ENCODE data around the gene GOLM1.
"Not testable (repeated sequence)": the region's sequence is repeated elsewhere in the genome, so short reads cannot be mapped to it uniquely, and the experiment has no call there.

The GOLM1 gene, protein sequence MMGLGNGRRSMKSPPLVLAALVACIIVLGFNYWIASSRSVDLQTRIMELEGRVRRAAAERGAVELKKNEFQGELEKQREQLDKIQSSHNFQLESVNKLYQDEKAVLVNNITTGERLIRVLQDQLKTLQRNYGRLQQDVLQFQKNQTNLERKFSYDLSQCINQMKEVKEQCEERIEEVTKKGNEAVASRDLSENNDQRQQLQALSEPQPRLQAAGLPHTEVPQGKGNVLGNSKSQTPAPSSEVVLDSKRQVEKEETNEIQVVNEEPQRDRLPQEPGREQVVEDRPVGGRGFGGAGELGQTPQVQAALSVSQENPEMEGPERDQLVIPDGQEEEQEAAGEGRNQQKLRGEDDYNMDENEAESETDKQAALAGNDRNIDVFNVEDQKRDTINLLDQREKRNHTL

DNA sequence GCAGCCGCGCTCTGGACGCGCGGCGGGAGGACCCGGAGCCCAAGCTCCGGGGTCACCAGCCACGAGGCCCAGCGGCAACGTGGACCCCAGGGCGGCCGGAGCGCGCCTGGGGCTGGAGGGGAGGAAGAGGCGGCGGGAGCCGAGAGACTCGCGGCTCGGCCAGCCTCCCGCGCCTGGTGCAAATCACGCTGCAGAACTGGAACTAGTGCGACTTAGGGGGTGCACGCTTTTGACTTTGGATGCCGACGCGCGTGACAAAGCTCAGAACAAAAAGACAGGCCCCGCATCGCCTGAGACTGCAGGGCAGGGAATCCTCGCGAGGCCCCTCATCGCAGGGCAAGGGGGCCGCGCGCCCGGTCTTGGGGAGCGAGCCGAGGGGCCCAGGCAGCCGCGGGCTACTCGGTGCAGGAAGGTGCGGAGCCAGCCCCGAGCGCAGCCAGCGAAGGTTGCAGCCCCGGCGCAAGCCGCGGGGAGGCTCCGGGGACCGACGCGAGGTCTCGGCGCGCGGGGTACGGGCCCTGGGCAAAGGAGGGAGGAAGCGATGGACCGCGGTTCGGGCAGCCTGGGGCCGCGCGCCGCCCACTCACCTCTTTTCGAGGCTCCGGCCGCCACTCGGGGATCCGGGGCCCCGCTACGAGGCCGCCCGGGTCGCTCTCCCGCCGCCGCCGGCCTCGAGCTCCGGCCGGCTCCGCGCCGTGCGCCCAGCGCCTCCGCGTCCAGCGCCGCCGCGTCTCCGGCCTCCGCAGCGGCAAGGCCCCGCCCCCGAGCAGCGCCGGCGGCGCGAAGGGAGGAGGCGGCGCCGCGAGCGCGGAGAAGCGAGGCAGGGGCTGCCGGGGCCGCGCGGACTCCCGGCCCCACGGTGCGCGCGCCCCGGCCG lies at the start of gene GOLM1:
Gene GOLM1, minus strand, starts transcription at position 735 of the 877 bp plus-strand sequence. CDS start 20,238 bp downstream, outside the sequence.
- TF ChIP-seq, protein P1, sequence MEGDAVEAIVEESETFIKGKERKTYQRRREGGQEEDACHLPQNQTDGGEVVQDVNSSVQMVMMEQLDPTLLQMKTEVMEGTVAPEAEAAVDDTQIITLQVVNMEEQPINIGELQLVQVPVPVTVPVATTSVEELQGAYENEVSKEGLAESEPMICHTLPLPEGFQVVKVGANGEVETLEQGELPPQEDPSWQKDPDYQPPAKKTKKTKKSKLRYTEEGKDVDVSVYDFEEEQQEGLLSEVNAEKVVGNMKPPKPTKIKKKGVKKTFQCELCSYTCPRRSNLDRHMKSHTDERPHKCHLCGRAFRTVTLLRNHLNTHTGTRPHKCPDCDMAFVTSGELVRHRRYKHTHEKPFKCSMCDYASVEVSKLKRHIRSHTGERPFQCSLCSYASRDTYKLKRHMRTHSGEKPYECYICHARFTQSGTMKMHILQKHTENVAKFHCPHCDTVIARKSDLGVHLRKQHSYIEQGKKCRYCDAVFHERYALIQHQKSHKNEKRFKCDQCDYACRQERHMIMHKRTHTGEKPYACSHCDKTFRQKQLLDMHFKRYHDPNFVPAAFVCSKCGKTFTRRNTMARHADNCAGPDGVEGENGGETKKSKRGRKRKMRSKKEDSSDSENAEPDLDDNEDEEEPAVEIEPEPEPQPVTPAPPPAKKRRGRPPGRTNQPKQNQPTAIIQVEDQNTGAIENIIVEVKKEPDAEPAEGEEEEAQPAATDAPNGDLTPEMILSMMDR (conservative IDR thresholded peaks at IDR 0.05; ENCODE audit: low read depth, low read length): no peak
- peak within 1 kb of the TSS; percentile 66 for H3K4me3 ChIP-seq (ENCODE audit: low read length)
- DNase-seq (ENCODE audit: low read depth): no peak

DNA sequence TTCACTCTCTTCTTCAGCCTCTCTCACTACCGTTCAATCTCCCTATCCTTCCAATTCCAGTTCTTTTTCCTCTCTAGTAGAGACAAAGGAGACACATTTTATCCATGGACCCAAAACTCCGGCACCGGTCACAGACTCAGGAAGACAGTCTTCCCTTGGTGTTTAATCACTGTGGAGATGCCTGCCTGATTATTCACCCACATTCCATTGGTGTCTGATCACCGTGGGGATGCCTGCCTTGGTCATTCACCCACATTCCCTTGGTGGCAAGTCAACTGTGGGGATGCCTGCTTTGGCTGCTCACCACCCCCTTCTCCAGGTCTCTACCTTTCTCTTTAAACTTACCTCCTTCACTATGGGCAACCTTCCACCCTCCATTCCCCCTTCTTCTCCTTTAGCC lies 47.3 kb upstream of the GOLM1 start:
- not testable (repeated sequence) for H3K4me3 ChIP-seq (ENCODE audit: low read length); DNase-seq (ENCODE audit: low read depth)

DNA sequence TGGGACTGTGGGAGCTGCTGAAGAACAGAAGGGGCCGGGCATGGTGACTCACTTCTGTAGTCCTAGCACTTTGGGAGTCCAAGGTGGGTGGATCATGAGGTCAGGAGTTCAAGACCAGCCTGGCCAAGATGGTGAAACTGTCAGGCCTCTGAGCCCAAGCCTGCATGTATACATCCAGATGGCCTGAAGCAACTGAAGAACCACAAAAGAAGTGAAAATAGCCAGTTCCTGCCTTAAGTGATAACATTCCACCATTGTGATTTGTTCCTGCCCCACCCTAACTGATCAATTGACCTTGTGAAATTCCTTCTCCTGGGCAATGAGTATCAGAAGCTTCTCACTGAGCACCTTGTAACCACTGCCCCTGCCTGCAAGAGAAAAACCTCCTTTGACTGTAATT lies 46.6 kb upstream of the GOLM1 start:
- H3K4me3 ChIP-seq (ENCODE audit: low read length): not testable (repeated sequence)

DNA sequence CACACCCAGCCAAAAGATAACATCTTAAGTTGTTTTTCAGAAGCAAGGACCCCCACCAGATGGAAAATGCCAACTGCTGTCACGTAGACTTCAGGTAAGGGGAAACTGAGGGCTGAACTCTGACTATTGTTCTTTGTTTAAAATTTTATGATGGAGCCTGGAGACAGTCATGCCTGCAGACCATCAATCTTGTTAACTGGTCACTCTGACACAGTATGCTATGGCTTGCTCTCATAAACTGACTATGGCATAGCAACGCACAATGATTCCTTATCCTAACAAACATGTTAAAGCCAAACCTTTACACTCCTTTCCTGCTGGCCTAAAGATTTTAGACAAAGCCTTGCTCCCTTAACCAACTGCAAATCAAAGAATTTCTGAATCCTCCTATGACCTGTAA lies 43.6 kb upstream of the GOLM1 start:
- H3K4me3 ChIP-seq (ENCODE audit: low read length): no peak overlapping the region
- no peak for DNase-seq (ENCODE audit: low read depth)
- TF ChIP-seq, protein P1 (conservative IDR thresholded peaks at IDR 0.05; ENCODE audit: low read depth, low read length): no peak

More for the DNA sequence above, 46.6 kb upstream of the GOLM1 start:
- not testable (repeated sequence) for DNase-seq (ENCODE audit: low read depth)

DNA sequence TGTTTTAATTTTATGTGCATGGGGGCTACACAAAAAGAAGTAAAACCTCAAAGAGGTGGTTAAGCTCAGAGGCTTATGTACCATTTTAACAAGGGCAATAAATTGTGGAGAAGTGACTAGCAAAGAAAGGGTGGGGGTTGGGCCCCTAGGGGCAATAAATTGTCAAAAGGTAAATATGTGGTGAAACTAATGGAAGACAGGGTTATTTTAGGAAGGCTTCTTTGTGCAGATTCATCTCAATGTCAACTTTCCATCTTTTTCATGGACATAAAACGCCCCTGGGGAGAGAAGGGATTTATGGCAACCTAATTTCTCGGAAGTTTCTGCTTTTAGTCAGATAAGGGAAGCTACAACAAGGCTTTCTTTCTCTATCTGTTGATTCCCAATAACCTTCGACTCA lies 42.5 kb upstream of the GOLM1 start:
- TF ChIP-seq, protein P1 (conservative IDR thresholded peaks at IDR 0.05; ENCODE audit: low read depth, low read length): no peak
- H3K4me3 ChIP-seq (ENCODE audit: low read length): no peak overlapping the region
- DNase-seq (ENCODE audit: low read depth): no peak

DNA sequence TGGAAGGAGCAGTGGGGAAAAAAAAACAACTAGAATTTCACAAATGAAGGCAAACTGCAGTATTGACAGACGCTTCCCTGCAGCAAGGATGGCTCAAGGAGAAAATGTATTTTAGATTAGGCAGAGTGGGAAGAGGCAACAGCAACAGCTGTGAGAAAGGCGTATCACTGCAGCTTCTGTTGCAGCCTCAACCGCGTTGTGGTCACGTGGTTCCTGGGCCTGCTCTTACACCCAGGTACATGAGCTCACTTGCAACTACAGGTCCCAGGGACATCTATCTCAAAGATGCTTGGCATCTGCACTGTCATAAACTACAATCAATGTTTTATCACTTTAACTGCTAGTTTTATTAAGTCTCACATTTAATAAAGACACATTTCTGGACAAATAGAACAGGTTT lies 36.0 kb upstream of the GOLM1 start:
- no peak for DNase-seq (ENCODE audit: low read depth)

DNA sequence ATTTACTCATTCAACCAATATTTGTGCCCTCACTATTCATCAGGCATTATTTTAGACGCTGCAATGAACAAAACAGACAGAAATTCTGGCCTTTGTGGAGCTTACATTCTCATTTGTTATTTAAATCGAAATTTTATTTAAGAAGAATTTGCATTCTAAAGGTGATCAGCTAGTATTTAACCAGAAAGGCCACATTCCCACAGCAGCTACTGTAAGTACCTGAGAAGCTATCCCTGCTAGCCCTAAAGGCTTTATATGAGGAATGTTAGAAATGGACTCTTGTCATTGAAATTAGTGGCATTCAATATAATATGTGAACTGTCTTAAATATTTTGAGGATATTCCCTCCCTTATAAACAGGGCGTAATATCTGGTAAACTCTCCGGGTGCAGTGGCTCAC lies 35.0 kb upstream of the GOLM1 start:
- DNase-seq (ENCODE audit: low read depth): no peak
- no peak overlapping the region for H3K4me3 ChIP-seq (ENCODE audit: low read length)
- TF ChIP-seq, protein P1 (conservative IDR thresholded peaks at IDR 0.05; ENCODE audit: low read depth, low read length): no peak

More for the DNA sequence above, 36.0 kb upstream of the GOLM1 start:
- TF ChIP-seq, protein P1 (conservative IDR thresholded peaks at IDR 0.05; ENCODE audit: low read depth, low read length): no peak
- H3K4me3 ChIP-seq (ENCODE audit: low read length): no peak overlapping the region

Measured in retinal pigment epithelial cell (primary cell).